Measurements from ENCODE around the gene TTF1.

Gene TTF1

DNA sequence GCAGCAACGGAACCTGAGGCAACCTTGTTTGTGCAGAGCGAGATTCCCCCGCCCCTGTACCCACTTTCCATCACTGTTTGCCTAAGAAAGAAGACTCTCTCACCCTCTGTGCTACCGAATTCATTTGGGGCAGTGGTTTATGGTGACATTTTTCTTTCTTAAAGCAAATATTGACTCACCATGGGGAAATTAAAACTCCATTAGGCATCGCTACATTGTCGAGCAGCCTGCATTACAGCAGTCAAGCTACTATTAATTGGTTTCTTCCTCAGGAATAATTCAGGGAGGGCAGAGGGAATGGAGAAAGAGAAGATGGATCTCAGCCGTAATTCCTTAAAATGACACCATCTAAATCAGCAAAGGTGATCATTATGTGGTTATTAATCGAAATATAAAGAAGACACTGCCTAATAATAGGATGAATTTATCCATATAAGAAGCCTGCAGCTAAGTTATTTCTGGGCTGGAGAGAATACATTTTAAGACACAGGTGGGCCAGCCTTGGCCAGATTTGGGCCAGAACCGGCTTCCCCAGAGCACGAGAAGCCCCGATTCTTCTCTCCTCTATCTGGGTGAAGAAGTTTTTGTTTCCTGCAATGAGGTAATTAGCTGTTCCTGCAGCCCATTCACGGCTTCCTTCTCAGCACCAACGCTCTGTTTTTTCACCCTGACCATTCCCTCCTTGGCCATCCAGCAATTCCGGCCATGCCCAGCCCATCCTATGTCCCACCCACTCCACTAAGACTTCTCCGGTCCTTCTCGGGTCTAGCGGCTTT, 20.2 kb upstream of the TTF1 start:
- Mint-ChIP-seq H3K27ac (no peak overlapping the region), H3K36me3 (ENCODE audit: low read depth) (no peaks in the 10 kb centered on the region), H3K4me3 (no peak overlapping the region), H3K4me1 (no peaks in the 10 kb centered on the region), H3K9me3 (no peaks in the 10 kb centered on the region), H3K27me3 (ENCODE audit: low read depth) (peaks cover 86% of the 10 kb centered on the region)
- TF ChIP-seq, protein P1, sequence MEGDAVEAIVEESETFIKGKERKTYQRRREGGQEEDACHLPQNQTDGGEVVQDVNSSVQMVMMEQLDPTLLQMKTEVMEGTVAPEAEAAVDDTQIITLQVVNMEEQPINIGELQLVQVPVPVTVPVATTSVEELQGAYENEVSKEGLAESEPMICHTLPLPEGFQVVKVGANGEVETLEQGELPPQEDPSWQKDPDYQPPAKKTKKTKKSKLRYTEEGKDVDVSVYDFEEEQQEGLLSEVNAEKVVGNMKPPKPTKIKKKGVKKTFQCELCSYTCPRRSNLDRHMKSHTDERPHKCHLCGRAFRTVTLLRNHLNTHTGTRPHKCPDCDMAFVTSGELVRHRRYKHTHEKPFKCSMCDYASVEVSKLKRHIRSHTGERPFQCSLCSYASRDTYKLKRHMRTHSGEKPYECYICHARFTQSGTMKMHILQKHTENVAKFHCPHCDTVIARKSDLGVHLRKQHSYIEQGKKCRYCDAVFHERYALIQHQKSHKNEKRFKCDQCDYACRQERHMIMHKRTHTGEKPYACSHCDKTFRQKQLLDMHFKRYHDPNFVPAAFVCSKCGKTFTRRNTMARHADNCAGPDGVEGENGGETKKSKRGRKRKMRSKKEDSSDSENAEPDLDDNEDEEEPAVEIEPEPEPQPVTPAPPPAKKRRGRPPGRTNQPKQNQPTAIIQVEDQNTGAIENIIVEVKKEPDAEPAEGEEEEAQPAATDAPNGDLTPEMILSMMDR (IDR thresholded peaks at IDR 0.05; ENCODE audit: unreplicated experiment in 3 of 3): no peak

DNA sequence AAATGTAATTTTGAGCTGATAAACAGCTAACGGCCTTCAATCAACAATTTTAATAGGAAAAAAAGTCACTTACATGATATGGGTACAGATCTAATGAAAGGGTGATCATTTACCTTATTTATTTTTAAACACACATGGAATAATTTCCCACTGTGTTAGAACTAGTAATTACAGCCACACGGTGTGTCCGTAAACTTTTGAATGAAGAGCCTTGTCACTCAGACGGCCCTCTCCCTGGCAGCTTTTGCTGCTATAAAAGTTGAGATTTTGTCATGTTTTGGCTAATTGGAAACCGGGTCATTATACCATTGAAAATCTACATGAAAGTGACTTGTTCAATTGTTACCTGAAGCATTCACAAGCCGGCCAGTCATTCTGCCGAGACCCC, 19.0 kb upstream of the TTF1 start:
- H3K27me3 Mint-ChIP-seq (ENCODE audit: low read depth): peaks cover 86% of the 10 kb centered on the region
- H3K4me1 Mint-ChIP-seq: no peaks in the 10 kb centered on the region
- no peaks in the 10 kb centered on the region for H3K9me3 Mint-ChIP-seq
- TF ChIP-seq, protein P1 (IDR thresholded peaks at IDR 0.05; ENCODE audit: unreplicated experiment in 3 of 3): no peak
- H3K4me3 Mint-ChIP-seq: no peak overlapping the region
- H3K36me3 Mint-ChIP-seq (ENCODE audit: low read depth): no peaks in the 10 kb centered on the region
- no peak overlapping the region for H3K27ac Mint-ChIP-seq

DNA sequence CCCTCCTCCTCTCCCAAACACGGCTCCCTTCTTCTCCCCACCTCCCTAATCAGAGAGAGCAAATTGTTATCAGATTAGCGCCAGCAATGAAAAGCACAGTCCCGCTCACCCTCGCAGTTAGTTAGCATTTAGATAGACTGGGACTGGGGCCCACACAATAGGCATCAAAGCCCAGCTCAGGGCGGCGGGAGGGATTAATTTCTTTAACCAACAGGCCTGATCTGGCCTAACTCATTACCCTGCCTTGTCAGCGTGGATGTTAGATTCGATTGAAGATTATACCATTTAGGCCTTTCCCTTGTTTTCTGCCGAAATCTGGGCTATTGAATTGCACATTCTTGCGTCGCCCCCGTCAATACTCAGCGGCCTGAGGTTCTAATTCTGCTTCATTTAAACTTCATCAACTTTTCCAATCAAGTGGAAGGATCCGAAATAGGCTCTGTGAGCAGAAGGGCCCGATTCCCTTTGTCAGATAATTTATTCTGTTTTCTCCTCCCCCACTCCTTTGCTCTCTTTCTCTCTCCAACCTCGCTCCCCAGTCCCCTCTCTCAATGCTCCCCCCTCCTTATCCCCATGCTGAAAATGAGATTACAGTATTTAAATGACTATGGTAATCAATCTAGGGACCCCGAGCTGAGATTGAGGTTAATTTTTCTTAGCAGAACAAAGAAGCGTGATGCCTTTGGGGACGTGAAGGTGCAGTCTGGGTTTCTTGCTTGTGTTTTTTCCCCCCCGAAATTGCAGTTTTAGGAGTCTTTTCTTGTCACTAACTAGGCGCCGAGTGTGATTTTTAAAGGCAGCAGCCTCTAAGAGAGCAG, 18.4 kb upstream of the TTF1 start:
- H3K9me3 Mint-ChIP-seq: no peaks in the 10 kb centered on the region
- no peak overlapping the region for H3K4me3 Mint-ChIP-seq
- TF ChIP-seq, protein P1 (IDR thresholded peaks at IDR 0.05; ENCODE audit: unreplicated experiment in 3 of 3): no peak
- no peak overlapping the region for H3K27ac Mint-ChIP-seq
- H3K27me3 Mint-ChIP-seq (ENCODE audit: low read depth): peaks cover 87% of the 10 kb centered on the region
- no peaks in the 10 kb centered on the region for H3K4me1 Mint-ChIP-seq
- H3K36me3 Mint-ChIP-seq (ENCODE audit: low read depth): no peaks in the 10 kb centered on the region

- Mint-ChIP-seq H3K36me3 (ENCODE audit: low read depth) (no peaks in the 10 kb centered on the region), H3K27ac (no peak overlapping the region), H3K4me1 (no peaks in the 10 kb centered on the region), H3K27me3 (ENCODE audit: low read depth) (peaks cover 96% of the 10 kb centered on the region), H3K9me3 (no peaks in the 10 kb centered on the region), H3K4me3 (no peak overlapping the region)
- TF ChIP-seq, protein P1 (IDR thresholded peaks at IDR 0.05; ENCODE audit: unreplicated experiment in 3 of 3): no peak
Observed at GRCh38 chr9:132423503-132423902, 16.9 kb upstream of the TTF1 start.

DNA sequence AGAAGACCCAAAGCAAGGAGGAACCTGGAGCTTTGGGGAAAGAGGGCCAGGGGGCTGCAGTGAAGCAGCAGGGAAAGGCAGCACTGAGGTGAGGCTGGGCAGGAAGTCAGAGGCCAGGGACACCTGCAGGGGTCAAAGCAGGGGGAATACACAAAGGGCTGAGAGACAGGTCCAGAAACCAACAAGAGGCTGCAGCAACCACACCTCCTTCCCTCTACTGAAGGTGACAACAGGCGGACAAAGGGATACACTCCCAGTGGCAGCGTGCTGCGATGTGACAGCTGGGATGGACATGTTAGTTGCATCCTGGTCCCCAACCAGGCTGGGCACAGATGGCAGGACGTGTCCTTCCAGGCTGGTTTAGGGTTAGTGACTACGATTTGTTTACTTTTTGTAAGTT, 15.9 kb upstream of the TTF1 start:
- H3K36me3 Mint-ChIP-seq (ENCODE audit: low read depth): no peaks in the 10 kb centered on the region
- H3K27me3 Mint-ChIP-seq (ENCODE audit: low read depth): peaks cover 96% of the 10 kb centered on the region
- H3K4me1 Mint-ChIP-seq: no peaks in the 10 kb centered on the region
- no peak overlapping the region for H3K27ac Mint-ChIP-seq
- no peaks in the 10 kb centered on the region for H3K9me3 Mint-ChIP-seq
- no peak overlapping the region for H3K4me3 Mint-ChIP-seq
- TF ChIP-seq, protein P1 (IDR thresholded peaks at IDR 0.05; ENCODE audit: unreplicated experiment in 3 of 3): no peak

Measured in nephron (organoid).